HG03439 (cell line): ENCODE measurements around the gene PRAMEF18.
"Not testable (repeated sequence)": the region's sequence is repeated elsewhere in the genome, so short reads cannot be mapped to it uniquely, and the experiment has no call there.

Experiments
- ATAC-seq: cut with Tn5 transposase; IDR thresholded peaks from one replicate; pipeline ENCODE4 v1.9.1; 2021; ENCODE audit warnings: mild to moderate bottlenecking, moderate library complexity; ENCODE audit not compliant: unreplicated experiment

PRAMEF18 gene

DNA sequence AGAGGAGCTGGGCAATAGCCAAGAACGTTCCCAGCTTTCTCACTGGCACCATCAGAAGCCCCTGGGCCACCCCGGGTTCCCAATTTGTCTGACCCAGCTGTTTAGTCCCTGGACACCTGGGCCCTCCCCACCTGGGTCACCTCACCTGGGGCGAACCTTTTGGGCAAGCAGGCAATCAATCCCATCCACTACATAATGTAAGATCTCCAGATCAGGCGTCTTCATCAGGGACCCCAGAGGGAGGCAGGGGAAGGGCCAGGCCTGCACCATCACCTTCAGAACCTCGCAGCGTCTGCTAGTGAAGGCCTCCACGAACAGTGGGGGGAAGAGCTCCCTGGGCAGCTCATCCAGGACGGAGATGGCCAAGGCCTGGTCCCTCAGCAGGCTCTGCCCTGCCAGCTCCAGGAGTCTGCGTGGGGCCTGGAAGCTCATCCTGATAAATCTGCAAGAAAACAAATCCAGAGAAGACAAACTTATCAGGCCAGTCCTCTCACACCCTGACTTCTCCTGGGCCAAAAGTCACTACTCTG is at the start of gene PRAMEF18:
Gene PRAMEF18, minus strand, starts transcription at position 480 of the 530 bp plus-strand sequence. Its CDS starts 48 bp downstream, at position 432.
- not testable (repeated sequence) for ATAC-seq

DNA sequence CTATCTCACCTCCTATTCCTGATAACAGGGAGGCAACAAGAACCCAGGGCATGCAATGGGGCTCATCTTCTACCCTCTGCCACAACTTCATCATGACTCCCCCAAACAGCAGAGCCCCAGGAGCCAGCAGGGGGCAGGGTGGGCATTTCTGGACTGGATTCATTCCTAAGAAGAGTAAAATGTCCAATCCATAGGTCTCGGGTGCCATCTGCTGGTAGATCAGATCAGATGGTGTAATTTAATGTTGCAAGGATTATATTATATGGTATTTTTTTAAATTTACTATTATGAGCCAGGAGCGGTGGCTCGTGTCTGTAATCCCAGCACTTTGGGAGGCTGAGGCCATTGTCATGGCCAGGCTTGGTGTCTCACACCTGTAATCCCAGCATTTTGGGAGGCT is 39.2 kb upstream of the PRAMEF18 start:
- not testable (repeated sequence) for ATAC-seq

- ATAC-seq, result not testable (repeated sequence)
These were observed 27.9 kb upstream of the PRAMEF18 start, which contains the start of gene PRAMEF5 for GRCh38 chr1:13253898-13254297. PRAMEF5 (plus strand) TSS chr1:13254198; CDS start chr1:13259269, 5,071 bp downstream.

GRCh38 chr1:13247122-13247521 is 21.2 kb upstream of the PRAMEF18 start:
- not testable (repeated sequence) for ATAC-seq

DNA sequence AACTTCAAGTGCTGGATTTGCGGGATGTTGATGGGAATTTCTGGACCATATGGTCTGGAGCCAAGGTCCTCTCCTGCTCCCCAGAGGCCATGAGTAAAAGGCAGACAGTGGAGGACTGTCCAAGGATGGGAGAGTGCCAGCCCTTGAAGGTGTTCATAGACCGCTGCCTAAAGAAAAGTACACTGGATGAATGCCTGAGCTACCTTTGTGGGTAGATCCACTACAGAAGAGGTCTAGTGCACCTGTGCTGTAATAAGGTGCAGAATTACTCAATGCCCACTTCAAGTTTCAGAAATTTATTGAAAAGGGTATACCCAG is 20.6 kb upstream of the PRAMEF18 start:
- not testable (repeated sequence) for ATAC-seq

DNA sequence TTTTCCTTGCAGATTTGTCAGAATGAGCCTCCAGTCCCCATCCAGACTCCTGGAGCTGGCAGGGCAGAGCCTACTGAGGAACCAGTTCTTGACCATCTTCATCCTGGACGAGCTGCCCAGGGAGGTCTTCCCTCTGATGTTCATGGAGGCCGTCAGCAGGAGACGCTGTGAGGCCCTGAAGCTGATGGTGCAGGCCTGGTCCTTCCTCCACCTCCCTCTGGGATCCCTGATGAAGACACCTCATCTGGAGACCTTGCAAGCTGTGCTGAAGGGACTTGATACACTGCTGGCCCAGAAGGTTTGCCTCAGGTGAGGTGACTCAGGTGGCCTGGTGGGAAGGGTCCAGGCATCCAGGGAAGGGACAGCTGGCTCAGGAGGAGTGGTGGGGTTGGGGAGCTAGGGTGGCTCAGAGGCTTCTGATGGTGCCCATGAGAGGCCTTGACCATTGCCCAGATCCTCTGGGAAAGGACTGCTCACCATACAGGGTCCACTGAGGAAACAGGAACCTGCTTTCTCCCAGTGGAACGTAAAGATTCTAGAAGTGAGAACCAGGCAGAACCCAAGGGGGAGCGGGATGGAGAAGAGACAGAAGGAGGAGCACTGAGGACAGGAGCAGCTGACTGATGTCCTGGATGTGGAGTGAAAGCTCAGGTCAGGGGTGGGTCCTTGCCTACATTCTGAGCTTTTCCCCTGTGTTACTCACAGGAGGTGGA is 20.0 kb upstream of the PRAMEF18 start:
- not testable (repeated sequence) for ATAC-seq

GRCh38 chr1:13243536-13244263 is 17.7 kb upstream of the PRAMEF18 start:
- not testable (repeated sequence) for ATAC-seq

GRCh38 chr1:13239633-13240032 is 13.7 kb upstream of the PRAMEF18 start:
- ATAC-seq, result not testable (repeated sequence)

- ATAC-seq, result not testable (repeated sequence)
These were observed 11.6 kb upstream of the PRAMEF18 start for GRCh38 chr1:13237572-13237971.

- not testable (repeated sequence) for ATAC-seq
These were observed 8.1 kb upstream of the PRAMEF18 start for GRCh38 chr1:13234057-13234456.

DNA sequence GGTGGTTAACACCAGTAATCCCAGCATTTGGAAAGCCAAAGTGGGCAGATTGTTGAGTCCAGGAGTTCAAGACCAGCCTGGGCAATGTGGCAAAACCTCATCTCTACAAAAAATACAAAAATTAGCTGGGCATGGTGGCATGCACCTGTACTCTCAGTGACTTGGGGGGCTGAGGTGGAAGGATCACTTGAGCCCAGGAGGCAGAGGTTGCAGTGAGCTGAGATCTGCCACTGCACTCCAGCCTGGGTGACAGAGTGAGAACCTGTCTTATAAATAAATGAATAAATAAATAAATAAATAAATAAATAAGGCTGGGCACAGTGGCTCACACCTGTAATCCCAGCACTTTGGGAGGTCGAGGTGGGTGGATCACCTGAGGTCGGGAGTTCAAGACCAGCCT is 6.1 kb upstream of the PRAMEF18 start:
- ATAC-seq, result not testable (repeated sequence)

DNA sequence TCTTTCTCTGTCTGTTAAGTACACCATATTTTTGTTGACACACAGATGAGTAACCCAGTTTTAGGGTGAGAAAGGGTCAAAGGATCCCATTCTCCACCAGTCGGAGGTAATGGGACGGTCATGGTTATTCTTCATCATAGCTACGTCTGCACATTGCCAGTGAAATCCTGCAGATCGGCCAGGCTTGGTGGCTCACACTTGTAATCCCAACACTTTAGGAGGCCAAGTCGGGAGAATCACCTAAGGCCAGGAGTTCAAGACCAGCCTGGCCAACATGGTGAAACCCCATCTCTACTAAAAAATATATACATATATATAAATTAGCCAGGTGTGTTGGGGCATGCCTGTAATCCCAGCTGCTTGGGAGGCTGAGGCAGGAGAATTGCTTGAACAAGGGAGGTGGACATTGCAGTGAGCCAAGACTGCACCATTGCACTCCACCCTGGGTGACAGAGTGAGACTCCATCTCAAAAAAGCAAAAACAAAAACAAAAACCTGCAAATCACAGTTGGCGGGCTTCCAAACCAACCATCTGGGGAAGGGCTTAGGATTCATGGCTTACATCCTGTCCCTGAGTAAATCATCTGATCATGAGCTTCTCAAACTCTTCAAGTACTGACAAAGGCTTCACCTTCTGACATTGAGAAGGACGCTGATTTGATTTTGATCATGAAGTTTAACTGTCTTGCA is 5.3 kb upstream of the PRAMEF18 start:
- not testable (repeated sequence) for ATAC-seq

- ATAC-seq, result not testable (repeated sequence)
These were observed 4.6 kb upstream of the PRAMEF18 start for GRCh38 chr1:13230601-13231000.

GRCh38 chr1:13230096-13230495 is 4.1 kb upstream of the PRAMEF18 start:
- not testable (repeated sequence) for ATAC-seq

DNA sequence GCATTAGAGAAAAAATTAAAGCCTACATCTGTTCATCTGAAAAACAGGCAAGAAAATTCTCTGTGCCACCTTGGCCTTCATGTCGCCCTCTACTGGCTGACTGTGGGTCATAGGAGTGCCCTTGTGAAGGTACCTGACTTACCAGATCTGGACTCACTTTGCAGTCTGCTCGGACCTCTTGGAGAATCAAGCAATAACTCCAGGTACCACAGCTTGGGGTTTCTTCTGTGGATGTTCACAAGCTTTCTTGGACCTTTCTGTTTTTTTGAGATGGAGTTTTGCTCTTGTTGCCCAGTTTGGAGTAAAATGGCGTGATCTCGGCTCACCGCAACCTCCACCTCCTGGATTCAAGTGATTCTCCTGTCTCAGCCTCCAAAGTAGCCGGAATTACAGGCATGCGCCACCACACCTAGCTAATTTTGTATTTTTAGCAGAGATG is 2.4 kb upstream of the PRAMEF18 start:
- ATAC-seq, result no peak

GRCh38 chr1:13227271-13228055 is 1.5 kb upstream of the PRAMEF18 start:
- not testable (repeated sequence) for ATAC-seq

DNA sequence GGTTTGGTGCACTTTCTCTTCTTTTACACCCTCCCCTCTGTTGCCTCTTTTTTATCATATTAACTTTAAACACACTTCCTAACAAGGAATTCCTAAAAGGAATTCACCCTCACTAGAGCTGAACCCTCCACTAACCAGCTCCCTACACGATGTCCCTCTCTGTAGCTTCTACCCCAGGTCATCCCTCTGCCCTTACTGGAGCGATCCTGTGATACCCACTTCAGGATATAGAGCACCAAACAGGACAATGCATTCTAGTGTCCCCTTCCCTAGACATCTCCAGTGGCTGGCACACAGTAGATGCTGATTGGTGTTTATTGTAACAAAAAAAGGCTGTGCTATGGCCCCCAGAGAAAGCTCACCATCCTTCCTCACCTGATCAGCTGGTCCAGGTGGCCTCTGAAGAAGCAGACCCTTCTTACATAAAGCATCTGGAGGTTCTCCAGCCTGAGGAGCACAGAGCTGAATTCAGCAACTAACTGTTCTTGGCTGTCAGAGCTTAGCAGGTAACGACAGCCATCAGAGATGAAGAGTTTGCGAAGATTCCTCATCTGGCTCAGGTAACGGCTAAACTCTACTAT is 1.4 kb downstream of the PRAMEF18 start:
- ATAC-seq, result no peak

DNA sequence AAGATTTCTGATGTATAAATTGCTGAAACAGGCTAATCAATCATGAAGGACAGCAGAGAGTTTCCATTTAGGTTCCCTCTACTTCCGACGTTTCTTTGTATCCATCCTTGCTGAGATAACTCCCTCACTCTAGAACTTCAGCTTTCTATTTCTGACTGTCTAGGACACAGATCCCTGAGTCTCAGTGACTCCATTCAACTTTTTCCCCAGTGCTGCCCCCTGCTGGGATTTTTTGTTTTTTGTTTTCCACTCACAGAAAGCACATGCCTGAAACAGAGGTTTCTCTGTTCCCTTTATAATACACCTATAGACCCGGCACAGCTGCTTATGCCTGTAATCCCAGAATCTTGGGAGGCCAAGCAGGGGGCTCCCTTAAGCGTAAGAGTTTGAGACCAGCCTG is 3.2 kb downstream of the PRAMEF18 start:
- not testable (repeated sequence) for ATAC-seq

DNA sequence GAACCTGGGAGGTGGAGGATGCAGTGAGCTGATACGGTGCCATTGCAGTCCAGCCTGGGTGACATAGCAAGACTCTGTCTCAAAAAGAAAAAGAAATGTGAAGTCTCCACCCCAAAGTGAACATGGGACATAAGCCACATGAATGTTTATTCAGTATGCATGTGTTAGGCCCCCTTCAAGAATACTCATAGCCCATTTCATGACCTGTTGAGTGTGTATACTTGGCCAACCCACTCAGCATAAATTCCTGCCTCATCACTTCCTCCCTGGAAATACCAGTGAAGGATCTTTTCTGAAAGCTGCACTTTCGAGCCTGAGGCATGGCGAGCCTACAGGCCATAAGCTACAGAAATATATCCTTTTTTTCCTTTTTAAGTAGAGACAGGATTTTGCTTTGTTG is 6.8 kb downstream of the PRAMEF18 start:
- ATAC-seq, result not testable (repeated sequence)

- not testable (repeated sequence) for ATAC-seq
These were observed 9.3 kb downstream of the PRAMEF18 start for GRCh38 chr1:13216619-13217018.
